HG03354 (cell line): Measurements from ENCODE around the gene HAAO.
A peak's percentile ranks its signal among the peaks of the same experiment; 100 is the strongest.
"Not testable (repeated sequence)": the region's sequence is repeated elsewhere in the genome, so short reads cannot be mapped to it uniquely, and the experiment has no call there.

Experiments
- ATAC-seq: cut with Tn5 transposase; IDR thresholded peaks from one replicate; pipeline ENCODE4 v1.9.1; 2021; ENCODE audit warnings: mild to moderate bottlenecking; ENCODE audit not compliant: unreplicated experiment, poor library complexity, severe bottlenecking

HAAO gene

GRCh38 chr2:42792583-42793333, at the start of gene HAAO:
HAAO (minus strand) TSS chr2:42792583; CDS start chr2:42792536, 47 bp downstream.
- peak; percentile 51 for ATAC-seq

- no peak for ATAC-seq
Observed at GRCh38 chr2:42841344-42841743, 49.0 kb upstream of the HAAO start.

GRCh38 chr2:42840760-42841159, 48.4 kb upstream of the HAAO start:
- ATAC-seq: no peak

GRCh38 chr2:42839809-42840501, 47.6 kb upstream of the HAAO start:
- no peak for ATAC-seq

- ATAC-seq: no peak
Observed at GRCh38 chr2:42838133-42838532, 45.8 kb upstream of the HAAO start.

- ATAC-seq: no peak
Observed at GRCh38 chr2:42835577-42836371, 43.4 kb upstream of the HAAO start.

GRCh38 chr2:42834161-42834560, 41.8 kb upstream of the HAAO start:
- no peak for ATAC-seq

- no peak for ATAC-seq
Observed at GRCh38 chr2:42832289-42832634, 39.9 kb upstream of the HAAO start.

- not testable (repeated sequence) for ATAC-seq
Observed at GRCh38 chr2:42831575-42832288, 39.3 kb upstream of the HAAO start.

GRCh38 chr2:42830922-42831574, 38.7 kb upstream of the HAAO start:
- ATAC-seq: no peak

- ATAC-seq: no peak
Observed at GRCh38 chr2:42829671-42830440, 37.5 kb upstream of the HAAO start.

- peak; percentile 87 for ATAC-seq
Observed at GRCh38 chr2:42828487-42829425, 36.4 kb upstream of the HAAO start.

- peak; percentile 86 for ATAC-seq
Observed at GRCh38 chr2:42827647-42828486, 35.5 kb upstream of the HAAO start.

- ATAC-seq: no peak
Observed at GRCh38 chr2:42826231-42826630, 33.8 kb upstream of the HAAO start.

- ATAC-seq: no peak
Observed at GRCh38 chr2:42824454-42824807, 32.0 kb upstream of the HAAO start.

GRCh38 chr2:42823744-42824453, 31.5 kb upstream of the HAAO start:
- ATAC-seq: no peak
